IMR-90 (cell line): ENCODE measurements around the gene CEP128. TPM values are rescaled to one million over a fixed set of nuclear protein-coding genes. Genes with fewer than 3 reads are reported as not detected.

Experiments
- ATAC-seq: fragments of 200-7000 bp; cut with Tn5 transposase; 2 replicates; pipeline ENCODE4 v1.9.1; 2020; ENCODE audit warnings: low read depth, mild to moderate bottlenecking, moderate library complexity
- BruUV-seq: library from RNA; stranded (reverse); fragments of 400-500 nt; replicated peaks from 2 replicates; lab custom pipeline; 2021; lab: Mats Ljungman, UMichigan
- CTCF ChIA-PET: fragments of 300-600 bp; formaldehyde crosslinking; extraction: SDS; loops from one replicate; lab custom pipeline; 2021; ENCODE audit warnings: antibody characterized with exemption; lab: Yijun Ruan, JAX
- POLR2A ChIA-PET: fragments of 300-600 bp; sonication (Branson Sonifier 250); formaldehyde crosslinking; loops from one replicate; lab custom pipeline; 2022; ENCODE audit warnings: antibody characterized with exemption; ENCODE audit not compliant: unreplicated experiment; lab: Charles Lee
- DNase-seq: peaks from one replicate; pipeline ENCODE4 v3.0.0; 2013
- H2AFZ ChIP-seq: replicated peaks from 2 replicates; pipeline ENCODE3; 2013; ENCODE audit warnings: low read length, mild to moderate bottlenecking; ENCODE audit not compliant: poor library complexity
- H2AK5ac ChIP-seq: 2 replicates; pipeline ENCODE4 v1.6.1; 2013; ENCODE audit warnings: low read depth, low read length, inconsistent platforms
- H2AK9ac ChIP-seq: replicated peaks from 2 replicates; pipeline ENCODE3; 2013; ENCODE audit warnings: mild to moderate bottlenecking, low read depth, low read length, moderate library complexity; ENCODE audit not compliant: poor library complexity
- H2BK120ac ChIP-seq: 2 replicates; pipeline ENCODE4 v1.6.1; 2013; ENCODE audit warnings: low read depth, low read length, inconsistent platforms
- H2BK15ac ChIP-seq: 3 replicates; pipeline ENCODE4 v1.6.1; 2013; ENCODE audit warnings: low read depth, low read length, inconsistent platforms
- H2BK20ac ChIP-seq: 2 replicates; pipeline ENCODE4 v1.6.1; 2013; ENCODE audit warnings: low read depth, mild to moderate bottlenecking, inconsistent platforms, low read length, moderate library complexity
- H2BK5ac ChIP-seq: 2 replicates; pipeline ENCODE4 v1.6.1; 2013; ENCODE audit warnings: mild to moderate bottlenecking, low read depth, low read length, inconsistent platforms; ENCODE audit not compliant: poor library complexity, severe bottlenecking
- H3K14ac ChIP-seq: replicated peaks from 2 replicates; pipeline ENCODE4 v1.6.1; 2013; ENCODE audit warnings: low read depth, low read length, inconsistent platforms
- H3K18ac ChIP-seq: 2 replicates; pipeline ENCODE4 v1.6.1; 2013; ENCODE audit warnings: low read depth, low read length, control low read depth
- H3K23ac ChIP-seq: 2 replicates; pipeline ENCODE4 v1.6.1; 2013; ENCODE audit warnings: low read depth, low read length, inconsistent platforms
- H3K27ac ChIP-seq: 2 replicates; pipeline ENCODE4 v1.5.1; 2013; ENCODE audit warnings: mild to moderate bottlenecking, control low read depth, low read length; ENCODE audit not compliant: insufficient read depth
- H3K27me3 ChIP-seq: 2 replicates; pipeline ENCODE4 v1.6.1; 2013; ENCODE audit warnings: low read length; ENCODE audit not compliant: control insufficient read depth, insufficient read depth
- H3K36me3 ChIP-seq: 2 replicates; pipeline ENCODE4 v1.6.1; 2013; ENCODE audit warnings: low read length, mixed read lengths; ENCODE audit not compliant: control insufficient read depth, insufficient read depth
- H3K4ac ChIP-seq: 2 replicates; pipeline ENCODE4 v1.6.1; 2013; ENCODE audit warnings: low read depth, low read length, inconsistent platforms
- H3K4me1 ChIP-seq: 2 replicates; pipeline ENCODE4 v1.6.1; 2013; ENCODE audit warnings: low read length, mixed read lengths; ENCODE audit not compliant: control insufficient read depth, insufficient read depth
- H3K4me2 ChIP-seq: 2 replicates; pipeline ENCODE4 v1.6.1; 2013; ENCODE audit warnings: low read depth, mild to moderate bottlenecking, control low read depth, low read length, moderate library complexity
- H3K4me3 ChIP-seq: 2 replicates; pipeline ENCODE4 v1.5.1; 2013; ENCODE audit warnings: low read depth, mild to moderate bottlenecking, control low read depth, low read length, moderate library complexity; ENCODE audit not compliant: insufficient read depth
- H3K56ac ChIP-seq: 2 replicates; pipeline ENCODE4 v1.6.1; 2013; ENCODE audit warnings: low read length, inconsistent platforms; ENCODE audit not compliant: insufficient read depth; ENCODE audit errors: extremely low read depth
- H3K79me1 ChIP-seq, 2 experiments: 2 replicates each; pipeline ENCODE4 v1.6.1; 2013; ENCODE audit warnings: low read length in 2 of 2, inconsistent platforms in 1 of 2, low read depth in 1 of 2
- H3K9ac ChIP-seq: 2 replicates; pipeline ENCODE4 v1.6.1; 2013; ENCODE audit warnings: low read depth, low read length, control low read depth
- H3K9me1 ChIP-seq: 2 replicates; pipeline ENCODE4 v1.6.1; 2013; ENCODE audit warnings: low read length, inconsistent platforms; ENCODE audit not compliant: insufficient read depth
- H3K9me3 ChIP-seq: 2 replicates; pipeline ENCODE4 v1.6.1; 2013; ENCODE audit warnings: low read length; ENCODE audit not compliant: control insufficient read depth, insufficient read depth
- H4K20me1 ChIP-seq: 2 replicates; pipeline ENCODE4 v1.6.1; 2013; ENCODE audit warnings: low read length, inconsistent platforms; ENCODE audit not compliant: insufficient read depth
- H4K5ac ChIP-seq: 2 replicates; pipeline ENCODE4 v1.6.1; 2013; ENCODE audit warnings: mild to moderate bottlenecking, low read depth, low read length, control low read depth
- H4K8ac ChIP-seq, 2 experiments: 2 replicates each; pipeline ENCODE4 v1.6.1; 2013; ENCODE audit warnings: low read depth in 2 of 2, low read length in 2 of 2, control low read depth in 1 of 2, inconsistent platforms in 1 of 2
- H4K91ac ChIP-seq: 2 replicates; pipeline ENCODE4 v1.6.1; 2013; ENCODE audit warnings: low read depth, low read length, inconsistent platforms; ENCODE audit not compliant: insufficient read depth
- BHLHE40 ChIP-seq: fragments of 150-350 bp; IDR thresholded peaks from 2 replicates; pipeline ENCODE4 v1.6.1; 2016; ENCODE audit warnings: mild to moderate bottlenecking, low read depth, low read length
- CEBPB ChIP-seq: IDR thresholded peaks from 2 replicates; pipeline ENCODE4 v1.6.1; 2012; ENCODE audit warnings: low read depth, low read length, improper control_type of control experiment
- CHD1 ChIP-seq: IDR thresholded peaks from 2 replicates; pipeline ENCODE4 v1.6.1; 2012; ENCODE audit warnings: low read depth, low read length, improper control_type of control experiment
- CTCF ChIP-seq: conservative IDR thresholded peaks from 2 replicates; pipeline ENCODE4 v1.5.1; 2012; ENCODE audit warnings: mild to moderate bottlenecking, low read depth, low read length, improper control_type of control experiment
- ELK1 ChIP-seq: fragments of 150-350 bp; IDR thresholded peaks from 2 replicates; pipeline ENCODE4 v1.6.1; 2016; ENCODE audit warnings: low read depth, mild to moderate bottlenecking, low read length, moderate library complexity, borderline replicate concordance
- FOS ChIP-seq: fragments of 150-350 bp; IDR thresholded peaks from 2 replicates; pipeline ENCODE4 v1.6.1; 2016; ENCODE audit warnings: low read depth, low read length
- MAFK ChIP-seq: IDR thresholded peaks from 2 replicates; pipeline ENCODE4 v1.6.1; 2012; ENCODE audit warnings: low read depth, low read length, improper control_type of control experiment
- MAZ ChIP-seq: IDR thresholded peaks from 2 replicates; pipeline ENCODE4 v1.6.1; 2012; ENCODE audit warnings: low read depth, mild to moderate bottlenecking, low read length, improper control_type of control experiment, moderate library complexity, borderline replicate concordance
- MXI1 ChIP-seq: IDR thresholded peaks from 2 replicates; pipeline ENCODE4 v1.6.1; 2012; ENCODE audit warnings: low read depth, mild to moderate bottlenecking, low read length, moderate library complexity, borderline replicate concordance
- NFE2L2 ChIP-seq: fragments of 150-350 bp; IDR thresholded peaks from 2 replicates; pipeline ENCODE4 v1.6.1; 2016; ENCODE audit warnings: low read depth, mild to moderate bottlenecking, low read length
- POLR2A ChIP-seq: IDR thresholded peaks from 2 replicates; pipeline ENCODE4 v1.6.1; 2012; ENCODE audit warnings: mild to moderate bottlenecking, low read depth, low read length
- RAD21 ChIP-seq: IDR thresholded peaks from 2 replicates; pipeline ENCODE4 v1.6.1; 2012; ENCODE audit warnings: low read length, improper control_type of control experiment
- RCOR1 ChIP-seq: IDR thresholded peaks from 2 replicates; pipeline ENCODE4 v1.6.1; 2012; ENCODE audit warnings: mild to moderate bottlenecking, low read length, improper control_type of control experiment; ENCODE audit not compliant: insufficient replicate concordance
- RFX5 ChIP-seq: IDR thresholded peaks from 2 replicates; pipeline ENCODE4 v1.8.0; 2012; ENCODE audit warnings: low read depth, mild to moderate bottlenecking, low read length, moderate library complexity
- SMC3 ChIP-seq: fragments of 150-350 bp; IDR thresholded peaks from 2 replicates; pipeline ENCODE4 v1.6.1; 2016; ENCODE audit warnings: low read depth, mild to moderate bottlenecking, antibody characterized with exemption, low read length, moderate library complexity
- USF2 ChIP-seq: fragments of 150-350 bp; IDR thresholded peaks from 2 replicates; pipeline ENCODE4 v1.6.1; 2017; ENCODE audit warnings: mild to moderate bottlenecking, antibody characterized with exemption, low read length, low read depth
- WGBS, 2 experiments: methylation state at CpG; one replicate each; pipeline versions ENCODE4 v1.1.5 to v1.1.7; 2013; ENCODE audit warnings: missing lambda C conversion rate in 2 of 2; ENCODE audit not compliant: insufficient read length in 1 of 2; ENCODE audit errors: extremely low coverage in 2 of 2; 5-methylcytosine and 5-hydroxymethylcytosine counted together
- dilution Hi-C: fragments of 300-500 bp; cut with HindIII; formaldehyde crosslinking; loops from one replicate; pipeline ENCODE4 v1.14.3; 2018; ENCODE audit warnings: low sequenced_read_pairs; ENCODE audit not compliant: unreplicated experiment
- in situ Hi-C: fragments of 300-500 bp; cut with MboI; formaldehyde crosslinking; loops from 3 replicates; pipeline ENCODE4 v1.14.3; 2019; ENCODE audit warnings: low sequenced_read_pairs, inconsistent platforms, mixed read lengths
- intact Hi-C: fragments of 100-400 bp; cut with micrococcal nuclease; formaldehyde crosslinking; loops from 2 replicates; pipeline ENCODE4 v1.10.0; 2022
- polyA plus RNA-seq, 3 experiments: library from polyadenylated mRNA; depleted of rRNA; stranded (reverse); fragments of >200 nt; gene quantifications; 2 replicates each; pipeline ENCODE4 v1.2.3, GENCODE V29; 2012; ENCODE audit warnings: low replicate concordance in 1 of 3
- total RNA-seq: library from RNA; depleted of rRNA; stranded (reverse); fragments of >200 nt; gene quantifications from 2 replicates; pipeline ENCODE4 v1.2.3, GENCODE V29; 2012

The CEP128 gene
- total and polyA plus RNA-seq, 2 of the 4 experiments (the other 2 are of a cell fraction) = 1.9 to 5.7 TPM

- H3K56ac ChIP-seq = no peak overlapping the region
- 93% methylated on average over 4 of the region's 11 CpGs; no CpG with 5 or more reads in 1 of the 2 experiments for WGBS, 2 experiments
- CTCF ChIA-PET = no interaction called here
Observed at GRCh38 chr14:80792771-80793170, 148.8 kb downstream of the CEP128 start.

More at GRCh38 chr14:80792771-80793170, 148.8 kb downstream of the CEP128 start:
- in situ Hi-C loops = no loop called here
- no peak for ATAC-seq
- Histone ChIP-seq H2BK15ac (no peak overlapping the region), H3K4ac (no peak overlapping the region), H3K36me3 (no peaks in the 10 kb centered on the region), H3K9ac (no peak overlapping the region), H3K9me3 (no peaks in the 10 kb centered on the region), H3K79me1 (no peaks in the 10 kb centered on the region; a peak in 1 of 4 replicates), H3K27ac (no peak overlapping the region), H2BK5ac (no peak overlapping the region), H2AFZ (peak overlapping the region; percentile 45), H3K9me1 (no peaks in the 10 kb centered on the region), H2BK120ac (no peak overlapping the region), H4K5ac (no peak overlapping the region), H4K91ac (no peak overlapping the region), H3K4me3 (no peak overlapping the region), H4K20me1 (no peaks in the 10 kb centered on the region), H3K4me1 (no peaks in the 10 kb centered on the region; the same call in 1 of the 2 replicates), H2AK5ac (peak overlapping the region; percentile 64; the same call in 1 of the 2 replicates), H3K4me2 (no peak overlapping the region), H3K18ac (no peak overlapping the region), H4K8ac (no peak overlapping the region), H2AK9ac (no peak overlapping the region), H3K27me3 (no peaks in the 10 kb centered on the region), H2BK20ac (no peak overlapping the region), H3K23ac (no peak overlapping the region), H3K14ac (no peak overlapping the region)
- intact Hi-C loops = no loop called here
- no peak for DNase-seq
- no TSS peak for BruUV-seq
- POLR2A ChIA-PET = no interaction called here
- TF ChIP-seq CEBPB = no peak
- TF ChIP-seq CHD1 = no peak
- TF ChIP-seq POLR2A = no peak
- no peak for TF ChIP-seq SMC3
- no peak for TF ChIP-seq BHLHE40
- TF ChIP-seq CTCF = no peak
- no peak for TF ChIP-seq MAZ
- no peak for TF ChIP-seq FOS
- TF ChIP-seq RFX5 = no peak
- no peak for TF ChIP-seq MXI1
- no peak for TF ChIP-seq RAD21
- no peak for TF ChIP-seq ELK1
- TF ChIP-seq RCOR1 = no peak
- TF ChIP-seq MAFK = no peak
- TF ChIP-seq NFE2L2 = no peak
- no peak for TF ChIP-seq USF2
- dilution Hi-C loops = no loop called here
